H1 (cell line): Measurements from ENCODE around the gene VSX1.

ENCODE experiments used
- CTCF ChIP-seq, 3 experiments: IDR thresholded peaks; 1 replicate in 2 of 3; 2 replicates in 1 of 3; pipeline versions ENCODE4 v1.5.1 to v1.6.1; 2011; ENCODE audit warnings: low read length in 3 of 3, mild to moderate bottlenecking in 3 of 3, inconsistent platforms in 2 of 3, low read depth in 1 of 3, moderate library complexity in 1 of 3; ENCODE audit not compliant: insufficient read depth in 1 of 3; ENCODE audit errors: control extremely low read depth in 1 of 3
- TAF1 ChIP-seq: IDR thresholded peaks from 2 replicates; pipeline ENCODE4 v1.6.1; 2011; ENCODE audit warnings: mild to moderate bottlenecking, low read depth, low read length
- YY1 ChIP-seq: IDR thresholded peaks from 2 replicates; pipeline ENCODE4 v1.6.1; 2011; ENCODE audit warnings: low read depth, mild to moderate bottlenecking, low read length

GRCh38 chr20:25036331-25036936 lies 45.5 kb downstream of the VSX1 start:
- TF ChIP-seq CTCF (IDR thresholded peaks at IDR 0.05; ENCODE audit: control extremely low read depth in 1 of 3, insufficient read depth in 1 of 3, low read depth in 1 of 3, low read length in 3 of 3): no peak
- no peak for TF ChIP-seq TAF1
- no peak for TF ChIP-seq YY1
